Measurements from ENCODE around the gene HMHB1. TPM values are rescaled to one million over a fixed set of nuclear protein-coding genes. Genes with fewer than 3 reads are reported as not detected.

HMHB1 gene
- polyA plus RNA-seq, 4 donors = not detected

DNA sequence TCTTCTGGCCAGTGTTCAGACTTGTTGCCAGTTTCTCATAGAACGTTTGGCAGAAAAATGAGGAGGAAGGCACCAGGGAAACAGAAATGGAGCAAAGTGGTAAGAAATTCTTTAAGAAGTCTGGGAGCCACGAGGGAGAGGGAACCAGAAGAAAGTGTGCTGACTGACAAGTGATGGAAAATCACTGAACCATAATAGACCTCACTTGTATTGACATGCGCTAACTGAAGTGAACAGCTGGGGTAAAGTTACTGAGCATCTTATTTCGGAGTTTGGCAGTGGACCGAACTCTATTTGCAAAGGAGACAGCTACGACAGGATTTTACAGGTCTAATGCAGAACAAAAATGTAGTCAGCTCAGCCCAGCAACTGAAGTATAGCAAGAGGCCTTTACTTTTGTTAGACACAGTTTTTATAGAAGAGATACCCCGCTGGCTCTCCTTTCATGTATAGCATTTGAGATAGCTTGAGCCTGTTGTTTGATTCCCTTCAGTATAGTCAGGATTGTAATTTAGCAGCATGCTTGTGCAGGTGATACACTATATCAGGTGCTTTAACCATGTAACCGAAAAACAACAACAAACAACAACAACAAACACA is 53.6 kb downstream of the HMHB1 start:
- no peak for DNase-seq (ENCODE audit: low read depth in 4 of 4, low spot score in 3 of 4)

Data from left renal pelvis (tissue), 4 donors.